Measurements from ENCODE around the gene LAMB4.

DNA sequence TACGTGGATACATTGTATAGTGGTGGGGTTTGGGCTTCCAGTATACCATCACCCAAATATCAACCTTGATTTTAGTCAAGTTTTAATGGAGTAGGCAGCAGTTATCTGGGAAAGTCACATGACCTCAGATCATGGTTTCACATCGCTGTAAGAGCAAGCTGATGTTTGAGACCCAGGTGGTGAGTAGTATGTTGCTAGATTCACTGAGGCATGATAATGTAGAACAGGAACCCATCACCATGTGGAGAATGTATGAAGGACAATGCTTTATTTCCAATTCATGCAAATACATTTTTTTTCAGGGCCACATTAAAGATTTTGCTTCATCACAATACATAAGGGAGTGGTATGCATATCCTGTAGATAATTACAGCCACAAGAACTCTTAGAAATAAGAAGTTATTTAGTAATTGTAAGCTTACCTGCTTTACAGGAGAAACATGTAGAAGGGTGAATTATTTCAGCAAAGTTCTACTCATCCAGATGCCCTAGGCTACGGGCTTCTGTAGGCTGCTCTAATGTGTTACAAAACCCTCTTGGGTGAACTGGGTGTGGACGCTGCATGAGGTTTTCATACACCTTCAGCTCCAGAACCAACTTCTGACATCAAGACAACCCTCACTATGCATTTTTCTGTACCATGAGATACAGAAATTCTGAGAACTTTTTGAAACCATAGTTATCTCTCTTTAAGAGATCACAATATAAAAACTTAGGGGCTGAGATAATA lies 27.6 kb upstream of the LAMB4 start:
- TF ChIP-seq JUN (IDR thresholded peaks at IDR 0.05) (no peak), FOSB (CRISPR knock-in tag; IDR thresholded peaks at IDR 0.05) (no peak), RCOR1 (IDR thresholded peaks at IDR 0.05; ENCODE audit: low read depth, low read length) (no peak), RAD21 (conservative IDR thresholded peaks at IDR 0.05 in 1 of 2, IDR thresholded peaks at IDR 0.05 in 1 of 2) (no peak), ZC3H11A (IDR thresholded peaks at IDR 0.05) (no peak), BHLHE40 (IDR thresholded peaks at IDR 0.05; ENCODE audit: low read depth, low read length) (no peak), SMC3 (IDR thresholded peaks at IDR 0.05) (no peak), MAX (IDR thresholded peaks at IDR 0.05) (no peak), PBX3 (IDR thresholded peaks at IDR 0.05) (no peak), CHD2 (IDR thresholded peaks at IDR 0.05; ENCODE audit: low read length, partially characterized antibody) (no peak), HEYL (CRISPR knock-in tag; IDR thresholded peaks at IDR 0.05) (no peak), REST (IDR thresholded peaks at IDR 0.05) (no peak)
- TF ChIP-seq, protein P1, sequence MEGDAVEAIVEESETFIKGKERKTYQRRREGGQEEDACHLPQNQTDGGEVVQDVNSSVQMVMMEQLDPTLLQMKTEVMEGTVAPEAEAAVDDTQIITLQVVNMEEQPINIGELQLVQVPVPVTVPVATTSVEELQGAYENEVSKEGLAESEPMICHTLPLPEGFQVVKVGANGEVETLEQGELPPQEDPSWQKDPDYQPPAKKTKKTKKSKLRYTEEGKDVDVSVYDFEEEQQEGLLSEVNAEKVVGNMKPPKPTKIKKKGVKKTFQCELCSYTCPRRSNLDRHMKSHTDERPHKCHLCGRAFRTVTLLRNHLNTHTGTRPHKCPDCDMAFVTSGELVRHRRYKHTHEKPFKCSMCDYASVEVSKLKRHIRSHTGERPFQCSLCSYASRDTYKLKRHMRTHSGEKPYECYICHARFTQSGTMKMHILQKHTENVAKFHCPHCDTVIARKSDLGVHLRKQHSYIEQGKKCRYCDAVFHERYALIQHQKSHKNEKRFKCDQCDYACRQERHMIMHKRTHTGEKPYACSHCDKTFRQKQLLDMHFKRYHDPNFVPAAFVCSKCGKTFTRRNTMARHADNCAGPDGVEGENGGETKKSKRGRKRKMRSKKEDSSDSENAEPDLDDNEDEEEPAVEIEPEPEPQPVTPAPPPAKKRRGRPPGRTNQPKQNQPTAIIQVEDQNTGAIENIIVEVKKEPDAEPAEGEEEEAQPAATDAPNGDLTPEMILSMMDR (IDR thresholded peaks at IDR 0.05), result no peak
- TF ChIP-seq, protein P2, sequence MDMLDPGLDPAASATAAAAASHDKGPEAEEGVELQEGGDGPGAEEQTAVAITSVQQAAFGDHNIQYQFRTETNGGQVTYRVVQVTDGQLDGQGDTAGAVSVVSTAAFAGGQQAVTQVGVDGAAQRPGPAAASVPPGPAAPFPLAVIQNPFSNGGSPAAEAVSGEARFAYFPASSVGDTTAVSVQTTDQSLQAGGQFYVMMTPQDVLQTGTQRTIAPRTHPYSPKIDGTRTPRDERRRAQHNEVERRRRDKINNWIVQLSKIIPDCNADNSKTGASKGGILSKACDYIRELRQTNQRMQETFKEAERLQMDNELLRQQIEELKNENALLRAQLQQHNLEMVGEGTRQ (IDR thresholded peaks at IDR 0.05), result no peak

Data from A549 (cell line).